Neural crest cell (in vitro differentiated cells): ENCODE measurements around the gene CBLN2. TPM values are rescaled to one million over a fixed set of nuclear protein-coding genes. Genes with fewer than 3 reads are reported as not detected.

Source experiments
- DNase-seq: peaks from one replicate; pipeline ENCODE4 v3.0.0; 2021; ENCODE audit warnings: low read depth, mixed read lengths, low spot score
- H3K27ac Mint-ChIP-seq: one replicate; pipeline ENCODE4 v1.8.0; 2021; ENCODE audit warnings: mild to moderate bottlenecking, mixed read lengths; ENCODE audit not compliant: unreplicated experiment
- H3K27me3 Mint-ChIP-seq: 2 replicates; pipeline ENCODE4 v1.8.0; 2021; ENCODE audit warnings: low read depth, mild to moderate bottlenecking, mixed read lengths
- H3K36me3 Mint-ChIP-seq: 2 replicates; pipeline ENCODE4 v1.8.0; 2021; ENCODE audit warnings: low read depth, mild to moderate bottlenecking, mixed read lengths
- H3K4me1 Mint-ChIP-seq: 2 replicates; pipeline ENCODE4 v1.8.0; 2021; ENCODE audit warnings: mixed read lengths
- H3K4me3 Mint-ChIP-seq: one replicate; pipeline ENCODE4 v1.8.0; 2021; ENCODE audit warnings: mild to moderate bottlenecking, mixed read lengths
- H3K9me3 Mint-ChIP-seq: 2 replicates; pipeline ENCODE4 v1.8.0; 2021; ENCODE audit warnings: mixed read lengths
- CTCF ChIP-seq: fragments of 200-600 bp; sonication (generic); conservative IDR thresholded peaks from 2 replicates; pipeline ENCODE4 v1.5.0; 2021; ENCODE audit warnings: antibody characterized with exemption, mild to moderate bottlenecking
- total RNA-seq: library from RNA; stranded (reverse); gene quantifications from 2 replicates; pipeline ENCODE4 v1.2.1, GENCODE V29; 2021

Gene CBLN2
- total RNA-seq, 1 donor from 2014 or later = 0.58 TPM

- Mint-ChIP-seq H3K4me1 (peaks cover 19% of the 10 kb centered on the region), H3K4me3 (peak overlapping the region; percentile 88), H3K27ac (no peak overlapping the region), H3K36me3 (no peaks in the 10 kb centered on the region), H3K9me3 (no peaks in the 10 kb centered on the region), H3K27me3 (peaks cover 94% of the 10 kb centered on the region)
- DNase-seq = no peak
- no peak for TF ChIP-seq CTCF
Measured at GRCh38 chr18:72542342-72542741, 1.8 kb downstream of the CBLN2 start.

- Mint-ChIP-seq H3K27ac (no peak overlapping the region), H3K9me3 (no peaks in the 10 kb centered on the region), H3K36me3 (no peaks in the 10 kb centered on the region), H3K4me3 (no peak overlapping the region), H3K27me3 (peaks cover 96% of the 10 kb centered on the region), H3K4me1 (peaks cover 19% of the 10 kb centered on the region)
- peak; percentile 15 for DNase-seq
- peak; percentile 40 for TF ChIP-seq CTCF
Measured at GRCh38 chr18:72541871-72542332, 2.2 kb downstream of the CBLN2 start.

GRCh38 chr18:72539901-72540300 is 4.2 kb downstream of the CBLN2 start:
- peak overlapping the region; percentile 23 for H3K4me3 Mint-ChIP-seq
- DNase-seq = no peak
- H3K9me3 Mint-ChIP-seq = no peaks in the 10 kb centered on the region
- H3K27me3 Mint-ChIP-seq = peaks cover 96% of the 10 kb centered on the region
- H3K36me3 Mint-ChIP-seq = no peaks in the 10 kb centered on the region
- H3K4me1 Mint-ChIP-seq = peaks cover 19% of the 10 kb centered on the region
- H3K27ac Mint-ChIP-seq = no peak overlapping the region
- TF ChIP-seq CTCF = no peak

GRCh38 chr18:72530622-72531021 is 13.5 kb downstream of the CBLN2 start:
- Mint-ChIP-seq H3K36me3 (no peaks in the 10 kb centered on the region), H3K27me3 (peaks cover 53% of the 10 kb centered on the region), H3K27ac (no peak overlapping the region), H3K9me3 (no peaks in the 10 kb centered on the region), H3K4me1 (no peaks in the 10 kb centered on the region), H3K4me3 (no peak overlapping the region)
- TF ChIP-seq CTCF = peak; percentile 38
- no peak for DNase-seq

- Mint-ChIP-seq H3K4me1 (no peaks in the 10 kb centered on the region), H3K9me3 (no peaks in the 10 kb centered on the region), H3K36me3 (no peaks in the 10 kb centered on the region), H3K27ac (no peak overlapping the region), H3K27me3 (peaks cover 44% of the 10 kb centered on the region), H3K4me3 (no peak overlapping the region)
- no peak for DNase-seq
- TF ChIP-seq CTCF = no peak
Measured at GRCh38 chr18:72504866-72505265, 39.3 kb downstream of the CBLN2 start.
